ENCODE measurements around the gene AQP3.
"Not testable (repeated sequence)": the region's sequence is repeated elsewhere in the genome, so short reads cannot be mapped to it uniquely, and the experiment has no call there.

AQP3 gene

DNA sequence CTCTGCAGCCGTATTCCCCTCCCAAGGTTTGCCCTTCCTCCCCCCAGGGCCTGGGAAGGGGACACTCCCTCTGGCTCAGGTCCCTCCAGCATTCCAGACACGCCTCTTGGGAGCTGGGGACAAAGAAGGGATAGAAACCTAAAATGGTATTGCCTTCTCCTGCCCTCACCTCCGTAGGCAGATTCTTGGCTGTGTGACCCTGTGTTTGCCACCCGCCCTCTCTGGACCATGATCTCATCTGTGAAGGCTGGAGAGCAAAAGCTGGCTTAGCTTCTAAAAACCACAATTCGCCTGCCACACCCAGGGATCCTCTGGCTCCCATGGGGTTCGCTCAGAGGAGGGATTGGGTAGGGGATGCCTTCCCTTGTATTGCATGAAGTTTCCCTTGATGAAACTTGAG is 7.7 kb downstream of the AQP3 start:
- no peak for DNase-seq

DNA sequence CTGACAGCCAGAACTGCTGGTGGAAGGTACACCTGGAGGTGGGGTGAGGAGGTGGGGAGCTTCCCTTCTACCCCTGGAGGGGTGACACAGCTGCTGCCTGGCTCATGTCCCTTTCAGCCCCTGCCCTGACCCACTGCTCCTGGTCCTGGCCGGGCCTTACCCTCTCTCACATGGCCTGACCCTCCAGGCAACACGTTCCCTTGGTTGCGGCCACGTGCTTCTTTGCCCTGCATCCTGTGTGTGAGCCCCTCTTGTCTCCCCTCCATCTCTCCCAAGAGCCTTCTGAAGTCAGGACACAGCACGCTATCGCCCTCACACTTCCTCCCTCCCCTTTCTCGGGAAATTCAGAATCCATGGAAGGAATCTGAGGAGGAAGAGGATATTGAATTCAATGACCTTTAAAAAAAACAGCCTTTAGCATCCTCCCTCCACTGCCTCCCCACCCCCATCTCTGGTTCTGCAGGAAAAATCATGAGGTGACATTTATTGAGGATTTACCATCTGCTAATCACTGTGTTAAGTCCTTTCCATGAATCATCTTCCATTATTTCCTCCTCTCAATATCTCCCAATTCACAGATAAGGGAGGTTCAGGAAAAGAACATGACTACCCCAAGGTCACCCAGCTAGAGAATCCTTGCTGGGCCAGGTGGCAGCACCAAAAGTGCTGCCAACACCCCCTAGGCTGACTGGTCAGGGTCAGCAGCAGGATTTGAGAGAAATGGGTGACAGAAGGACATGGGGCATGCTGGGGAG is 8.3 kb downstream of the AQP3 start:
- no peak for DNase-seq

- no peak for DNase-seq
These were observed 9.5 kb downstream of the AQP3 start for GRCh38 chr9:33437898-33438297.

DNA sequence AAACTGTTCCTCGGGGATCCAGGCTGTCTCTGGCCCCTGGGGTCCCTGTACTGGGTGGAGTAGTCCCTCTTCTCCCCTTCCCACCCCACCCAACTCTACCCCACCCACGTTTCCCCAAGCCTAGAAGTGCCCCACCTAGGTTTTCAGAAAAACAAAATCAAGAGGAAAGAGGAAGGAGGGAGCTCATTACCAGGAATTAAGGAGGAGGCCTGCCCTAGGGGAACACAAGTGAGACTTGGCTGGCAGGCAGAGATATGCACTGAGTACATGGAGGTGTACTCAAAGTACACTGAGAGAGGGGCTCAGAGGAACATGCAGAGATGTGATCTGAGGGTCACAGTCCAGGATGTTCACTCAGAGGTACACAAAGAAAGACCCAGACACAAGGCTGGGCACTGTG is 10.2 kb downstream of the AQP3 start:
- no peak for DNase-seq

- DNase-seq = no peak
These were observed 10.9 kb downstream of the AQP3 start for GRCh38 chr9:33436445-33436844.

DNA sequence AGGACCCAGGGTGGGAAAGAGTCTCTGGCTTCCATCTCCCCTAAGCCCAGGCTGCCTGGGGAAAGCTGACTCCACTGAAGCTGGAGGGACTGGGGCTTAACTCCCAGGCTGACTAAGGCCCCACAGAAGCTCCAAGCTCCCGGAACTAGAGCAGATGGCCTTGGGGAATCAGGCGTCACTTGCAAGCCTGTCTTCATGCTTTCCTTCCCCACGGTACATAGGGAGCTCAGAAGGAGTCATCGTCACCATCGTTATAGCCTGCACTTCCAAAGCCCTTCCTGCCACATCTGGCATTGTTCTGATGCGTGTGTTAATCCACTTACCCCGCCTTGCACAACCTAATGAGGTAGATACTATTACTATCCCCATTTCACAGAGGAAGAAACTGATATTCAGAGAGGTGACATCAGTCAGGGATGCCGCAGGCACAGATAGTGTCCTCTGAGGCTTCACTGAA is 11.5 kb downstream of the AQP3 start:
- no peak for DNase-seq

DNA sequence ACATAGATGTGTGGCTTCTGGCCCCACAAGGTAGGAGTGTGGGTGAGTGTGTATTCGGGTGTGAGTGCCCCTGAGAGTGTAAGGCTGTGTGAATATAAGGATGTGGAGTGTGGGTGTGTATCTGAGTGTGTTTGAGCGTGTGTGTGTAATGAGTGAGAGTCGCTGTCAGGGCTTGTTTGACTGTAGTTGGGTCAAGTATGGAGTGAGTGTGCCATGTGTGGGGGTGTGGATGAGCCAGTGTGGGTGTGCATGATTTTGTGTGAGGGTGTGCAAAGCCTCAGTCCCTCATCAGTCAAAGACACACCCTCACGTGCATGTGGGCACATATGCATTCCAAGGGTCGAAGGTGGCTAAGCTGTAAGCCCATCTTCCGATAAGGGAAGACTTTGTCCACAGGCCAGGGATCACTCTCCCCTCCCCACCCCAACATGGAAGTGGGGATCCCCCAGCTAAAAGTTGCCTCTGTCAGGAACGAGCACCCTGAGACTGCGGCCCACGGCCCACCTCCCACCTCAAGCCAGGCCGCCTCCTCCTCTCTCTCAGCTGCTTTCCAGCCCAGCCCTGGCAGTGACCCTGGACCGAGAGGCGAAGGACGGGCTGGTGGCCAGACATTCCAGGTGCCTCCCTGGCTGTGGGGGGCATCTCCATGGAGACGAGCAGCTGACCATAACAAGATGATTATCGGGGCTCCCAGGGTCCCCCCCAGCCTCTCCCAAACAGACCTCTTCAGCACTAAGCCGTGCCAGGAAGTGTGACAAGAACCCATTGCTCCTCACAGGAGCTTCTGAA is 12.9 kb downstream of the AQP3 start:
- no peak for DNase-seq

DNA sequence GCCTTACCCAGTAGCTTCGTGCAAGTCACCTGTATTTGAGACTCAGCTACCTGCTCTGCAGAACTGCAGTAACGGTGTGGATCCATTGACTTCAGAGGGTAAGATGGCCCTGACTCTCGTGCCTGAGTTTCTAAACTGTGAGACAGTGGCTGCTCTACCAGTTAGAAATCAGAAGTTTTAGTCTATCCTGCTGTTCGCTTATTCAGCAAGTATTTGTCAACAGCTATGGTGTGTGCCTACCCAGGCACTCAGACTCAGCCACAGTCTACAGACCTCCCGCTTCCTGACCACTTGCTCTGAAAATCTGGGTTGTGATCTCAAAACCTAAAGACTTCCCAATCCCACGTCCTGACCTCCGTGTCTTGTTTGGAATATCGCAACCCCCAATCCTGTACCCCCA is 13.5 kb downstream of the AQP3 start:
- DNase-seq = no peak

DNA sequence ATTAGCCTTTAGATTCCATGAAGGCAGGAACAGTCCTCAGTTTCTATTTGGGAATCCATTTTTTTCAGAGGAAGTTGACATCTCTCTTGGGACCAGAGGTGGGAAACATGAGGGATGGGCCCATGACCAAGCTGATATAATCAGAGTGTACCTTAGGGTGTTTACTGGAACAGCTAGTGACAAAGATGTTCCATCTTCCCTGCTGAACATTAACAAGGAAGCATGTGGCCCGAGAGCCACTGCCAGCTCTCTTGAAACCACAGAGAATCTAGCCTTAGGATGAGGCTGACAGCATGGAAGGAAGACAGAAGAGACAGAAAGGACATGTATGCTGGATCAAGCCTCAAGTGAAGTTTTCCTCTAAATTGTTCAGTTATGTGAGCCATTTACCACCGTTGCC is 16.0 kb downstream of the AQP3 start:
- DNase-seq = no peak

- no peak for DNase-seq
These were observed 16.5 kb downstream of the AQP3 start for GRCh38 chr9:33430942-33431341.

DNA sequence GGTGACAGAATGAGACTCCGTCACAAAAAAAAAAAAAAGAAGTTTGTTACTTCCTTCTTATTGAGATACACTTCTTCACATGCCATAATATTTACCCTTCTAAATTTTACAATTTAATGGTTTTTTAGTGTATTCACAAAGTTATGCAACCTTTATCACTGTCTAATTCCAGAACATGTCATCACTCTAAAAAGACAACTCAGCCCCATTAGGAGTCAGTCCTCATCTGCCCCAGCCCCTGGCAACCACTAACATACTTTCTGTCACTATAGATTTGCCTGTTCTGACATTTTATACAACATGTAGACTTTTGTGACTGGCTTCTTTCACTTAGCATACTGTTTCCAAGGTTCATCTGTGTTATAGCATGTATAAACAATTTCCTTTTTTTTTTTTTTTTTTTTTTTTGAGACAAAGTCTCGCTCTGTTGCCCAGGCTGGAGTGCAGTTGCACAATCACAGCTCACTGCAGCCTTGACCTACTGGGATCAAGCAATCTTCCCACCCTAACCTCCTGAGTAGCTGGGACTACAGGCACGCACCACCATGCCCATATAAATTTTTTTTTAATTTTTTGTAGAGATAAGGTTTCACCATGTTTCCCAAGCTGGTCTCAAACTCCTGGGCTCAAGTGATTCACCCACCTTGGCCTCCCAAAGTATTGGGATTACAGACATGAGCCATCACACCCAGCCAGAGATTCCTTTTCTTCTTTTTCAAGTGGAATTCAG is 18.0 kb downstream of the AQP3 start:
- no peak for DNase-seq

GRCh38 chr9:33426843-33427293 is 20.5 kb downstream of the AQP3 start:
- DNase-seq = no peak

DNA sequence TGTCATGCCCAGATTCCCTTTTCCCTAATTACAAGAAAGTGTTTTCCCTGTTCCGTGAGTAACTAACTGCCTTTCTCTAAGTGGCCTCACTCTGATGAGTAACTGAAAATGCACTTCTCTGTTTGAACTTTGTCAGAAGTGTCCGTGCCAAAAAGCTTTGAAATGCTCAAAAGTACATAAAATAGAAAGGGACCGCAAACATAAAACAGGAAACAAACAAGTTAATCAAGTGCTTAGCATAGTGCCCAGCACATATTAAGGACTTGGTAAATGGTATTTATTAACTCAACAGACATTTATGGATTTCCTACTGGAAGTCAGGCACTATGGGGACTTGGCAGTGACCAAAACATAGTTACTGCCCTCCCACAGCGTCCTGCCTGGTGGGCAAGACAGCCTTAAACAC is 22.3 kb downstream of the AQP3 start:
- no peak for DNase-seq

DNA sequence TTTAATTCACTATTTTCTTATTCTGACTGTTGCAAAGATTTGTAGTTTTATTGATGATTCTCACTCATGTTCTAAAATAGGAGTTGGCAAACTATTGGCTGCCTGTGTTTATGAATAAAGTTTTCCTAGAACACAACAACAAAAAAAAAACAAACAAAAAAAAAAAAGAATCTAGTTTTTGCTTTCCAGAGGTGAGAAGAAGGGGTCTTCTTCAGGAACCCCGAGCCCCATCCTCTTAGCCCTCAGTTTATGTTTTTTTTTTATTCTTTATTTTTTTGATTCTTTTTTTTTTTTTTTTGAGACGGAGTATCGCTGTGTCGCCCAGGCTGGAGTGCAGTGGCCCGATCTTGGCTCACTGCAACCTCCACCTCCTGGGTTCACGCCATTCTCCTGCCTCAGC is 22.9 kb downstream of the AQP3 start:
- DNase-seq = not testable (repeated sequence)

- DNase-seq = not testable (repeated sequence)
These were observed 23.4 kb downstream of the AQP3 start for GRCh38 chr9:33424043-33424442.

- DNase-seq = no peak
These were observed 27.6 kb downstream of the AQP3 start for GRCh38 chr9:33419708-33420303.

DNA sequence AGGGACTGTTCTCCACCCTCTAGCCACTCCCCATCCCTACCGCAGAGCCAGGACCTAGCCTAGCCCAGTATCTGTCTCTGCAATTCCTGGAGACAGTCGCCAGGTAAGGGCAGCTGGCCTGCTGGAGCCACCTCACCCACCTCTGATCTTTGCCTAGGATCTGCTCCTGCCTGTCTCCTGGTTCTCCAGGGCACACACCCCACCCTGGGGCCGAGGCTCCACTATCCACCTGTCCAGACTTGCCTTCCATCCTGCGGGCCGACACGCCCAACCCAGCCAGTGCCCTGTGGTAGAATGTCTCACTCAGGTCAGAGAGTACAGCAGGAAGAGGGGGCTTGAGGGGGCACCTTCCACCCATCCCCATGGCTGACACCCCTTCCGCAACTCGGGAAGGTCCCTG is 29.3 kb downstream of the AQP3 start:
- no peak for DNase-seq

GRCh38 chr9:33416996-33417395 is 30.4 kb downstream of the AQP3 start:
- DNase-seq = no peak

DNA sequence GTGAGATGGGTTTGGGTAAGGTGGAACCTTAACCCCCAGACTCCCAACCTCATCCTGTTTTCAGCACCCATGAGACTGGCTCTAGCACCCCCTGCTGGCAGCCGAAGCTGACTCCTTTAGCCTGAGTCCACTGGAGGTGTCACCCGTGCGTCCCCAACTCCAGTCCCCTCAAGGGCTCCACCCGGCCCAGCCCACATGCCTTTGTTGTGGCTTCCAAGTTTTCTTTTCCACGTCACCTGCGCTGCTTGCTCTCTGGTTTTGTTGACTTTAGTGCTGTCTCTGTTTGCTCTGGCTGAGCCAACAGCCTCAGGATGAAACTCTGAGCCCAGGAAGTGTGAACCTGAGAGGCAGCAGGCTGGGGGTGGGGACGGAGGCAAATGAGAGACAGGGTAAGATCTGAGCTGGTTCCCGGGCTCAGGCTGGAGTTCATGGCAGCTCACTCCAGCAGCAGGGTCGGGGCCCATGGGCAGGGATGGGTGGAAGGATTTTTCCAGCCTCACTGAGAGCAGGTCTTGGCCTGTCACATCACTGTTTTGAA is 31.8 kb downstream of the AQP3 start:
- no peak for DNase-seq

DNA sequence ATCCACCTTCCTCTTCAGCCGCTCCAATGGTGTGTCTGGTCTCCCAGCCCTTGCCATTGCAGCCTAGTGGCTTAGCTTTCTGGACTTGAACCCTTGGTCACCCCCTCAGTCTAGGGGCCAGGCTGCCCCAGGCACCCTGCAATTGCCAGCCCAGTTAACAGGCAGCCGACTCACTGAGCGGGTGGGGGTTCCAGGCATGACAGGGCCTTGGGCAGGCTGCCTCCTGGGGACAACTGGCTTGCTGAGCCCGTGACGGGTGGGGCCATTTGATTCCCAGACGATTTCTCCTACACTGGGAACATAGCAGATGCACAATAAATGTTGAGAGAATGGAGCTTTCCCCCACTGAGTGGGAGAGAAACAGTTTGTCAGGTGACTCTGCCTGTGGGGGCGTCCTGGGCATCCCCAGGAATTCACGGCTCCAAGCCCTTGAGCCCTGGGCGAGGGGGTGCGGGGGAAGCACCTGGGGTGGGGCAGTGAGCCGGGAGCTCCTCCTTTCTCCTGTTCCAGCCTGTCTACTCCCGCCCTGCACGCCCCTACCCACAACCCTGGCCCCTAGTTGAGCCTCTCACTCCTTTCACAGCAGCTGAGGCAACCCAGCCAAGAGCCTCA is 32.4 kb downstream of the AQP3 start:
- no peak for DNase-seq

DNA sequence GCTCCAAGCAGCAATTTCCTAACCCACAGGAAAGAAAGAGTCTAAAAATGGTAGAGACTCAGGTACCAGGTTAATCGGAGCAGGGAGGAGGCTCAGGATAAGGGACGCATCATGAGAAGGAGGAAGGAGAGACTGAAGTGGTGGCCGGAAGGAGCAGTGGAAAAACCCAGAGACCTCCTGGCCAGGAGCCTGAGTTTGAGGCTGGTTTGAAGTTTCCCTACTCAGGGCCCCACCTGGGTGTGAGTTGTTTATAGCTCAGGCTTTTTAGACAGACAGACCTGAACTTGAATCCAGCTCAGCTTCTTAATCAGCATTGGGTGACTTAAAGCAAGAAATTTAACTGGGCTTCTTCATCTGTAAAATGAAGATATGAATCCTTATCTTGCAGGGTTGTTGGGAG is 33.1 kb downstream of the AQP3 start:
- DNase-seq = no peak

- no peak for DNase-seq
These were observed 39.3 kb downstream of the AQP3 start for GRCh38 chr9:33408087-33408486.

GRCh38 chr9:33407061-33407460 is 40.3 kb downstream of the AQP3 start:
- DNase-seq = no peak
